H54 (cell line): Measurements from ENCODE around the gene NFIA.

Source experiments
- DNase-seq: peaks from one replicate; pipeline ENCODE4 v3.0.0; 2011; ENCODE audit warnings: low spot score, mixed read lengths; ENCODE audit not compliant: insufficient read length
- FAIRE-seq: peaks from 3 replicates; lab custom pipeline; 2011; peaks lifted over from hg19 to GRCh38; lab: Jason Lieb, UNC
- POLR2A ChIP-seq: IDR thresholded peaks from 2 replicates; pipeline ENCODE4 v1.6.1; 2011; ENCODE audit warnings: low read depth, mild to moderate bottlenecking, low read length

The NFIA gene

DNA sequence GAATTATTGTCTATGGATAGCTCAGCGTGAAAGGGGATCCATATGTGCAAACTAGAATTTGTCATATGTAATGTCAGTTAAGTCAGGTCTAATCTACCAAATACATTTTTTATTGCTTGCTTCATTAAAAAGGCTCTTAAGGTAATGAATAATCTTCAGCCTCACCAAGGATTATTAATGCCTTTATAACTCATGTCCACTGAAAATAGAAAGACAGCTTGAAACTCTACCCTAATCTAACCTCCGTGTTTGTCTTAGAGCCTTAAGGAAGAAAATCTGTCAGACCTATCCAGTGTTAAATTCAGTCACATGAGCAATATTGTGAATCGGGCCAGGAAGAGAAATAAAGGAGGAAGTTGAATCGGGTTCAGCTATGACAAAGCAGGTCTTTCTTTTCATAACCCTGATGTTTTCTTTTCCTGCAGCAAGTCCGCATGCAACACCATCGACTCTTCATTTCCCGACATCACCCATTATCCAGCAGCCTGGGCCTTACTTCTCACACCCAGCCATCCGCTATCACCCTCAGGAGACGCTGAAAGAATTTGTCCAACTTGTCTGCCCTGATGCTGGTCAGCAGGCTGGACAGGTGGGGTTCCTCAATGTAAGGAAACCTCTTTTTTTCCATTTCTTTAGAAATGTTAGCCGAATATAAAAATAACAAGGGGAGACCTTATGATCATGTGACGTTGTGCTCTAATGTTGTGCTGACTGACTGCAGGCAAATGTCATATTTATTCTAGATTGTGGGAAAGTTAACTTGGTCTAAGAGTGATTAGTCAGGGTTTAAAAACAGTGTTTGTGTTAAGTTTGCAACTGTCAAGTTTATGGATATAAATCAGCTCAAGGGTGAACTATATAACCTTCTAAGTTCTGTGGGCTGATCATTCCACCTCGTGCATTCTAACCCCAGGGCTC lies 321.6 kb downstream of the NFIA start:
- DNase-seq (no peak), FAIRE-seq (no peak)
- no peak for TF ChIP-seq POLR2A

DNA sequence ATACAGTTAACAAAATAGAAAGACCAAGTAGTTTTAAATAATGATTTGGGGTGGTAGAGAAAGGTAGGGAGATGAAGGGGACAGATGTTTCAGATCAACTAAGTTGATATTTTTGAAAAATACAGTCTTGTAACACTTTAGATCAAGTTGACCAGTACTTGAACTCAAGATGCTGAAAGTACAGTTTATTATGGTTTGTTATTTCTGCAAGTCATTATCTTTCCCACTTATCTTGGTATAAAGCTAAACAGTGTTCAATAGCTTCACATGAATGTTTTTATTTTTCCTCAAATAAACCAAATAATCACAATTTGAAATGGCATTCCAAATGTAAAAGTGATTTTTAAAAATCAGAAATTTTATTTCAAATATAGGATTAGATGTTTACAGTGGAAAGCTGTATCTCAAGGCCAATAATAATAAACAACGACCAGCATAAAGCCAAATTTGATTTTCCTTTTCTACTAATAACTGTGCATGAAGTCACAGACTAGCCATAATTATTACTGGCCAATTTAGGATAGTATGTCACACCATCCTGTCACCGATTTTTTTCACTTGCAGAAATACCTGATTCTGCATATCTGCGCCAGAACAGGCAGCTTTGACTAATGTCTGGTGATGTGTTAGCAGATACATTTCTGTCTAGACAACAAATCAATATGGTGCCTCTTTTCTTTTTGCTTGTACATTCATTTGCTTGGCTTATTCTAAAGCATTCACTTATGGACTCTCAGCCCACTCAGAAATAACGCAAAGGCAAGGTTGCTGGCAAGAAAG lies 322.4 kb downstream of the NFIA start:
- FAIRE-seq (no peak), DNase-seq (no peak)
- TF ChIP-seq POLR2A, result no peak

DNA sequence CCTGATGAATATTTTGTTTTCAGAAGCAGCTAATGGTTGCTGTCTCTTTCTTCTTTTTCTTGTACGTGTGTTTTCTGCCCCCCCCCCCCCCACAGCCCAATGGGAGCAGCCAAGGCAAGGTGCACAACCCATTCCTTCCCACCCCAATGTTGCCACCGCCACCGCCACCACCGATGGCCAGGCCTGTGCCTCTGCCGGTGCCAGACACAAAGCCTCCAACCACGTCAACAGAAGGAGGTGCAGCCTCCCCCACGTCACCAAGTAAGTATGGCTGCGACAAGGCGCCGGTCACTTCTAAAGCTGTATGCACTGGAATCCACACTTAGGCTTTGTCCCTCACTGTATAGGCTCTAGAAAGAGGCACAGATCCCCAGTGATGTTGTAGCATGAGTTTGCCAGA lies 324.1 kb downstream of the NFIA start:
- no peak for TF ChIP-seq POLR2A
- no peak for DNase-seq
- FAIRE-seq, result no peak

DNA sequence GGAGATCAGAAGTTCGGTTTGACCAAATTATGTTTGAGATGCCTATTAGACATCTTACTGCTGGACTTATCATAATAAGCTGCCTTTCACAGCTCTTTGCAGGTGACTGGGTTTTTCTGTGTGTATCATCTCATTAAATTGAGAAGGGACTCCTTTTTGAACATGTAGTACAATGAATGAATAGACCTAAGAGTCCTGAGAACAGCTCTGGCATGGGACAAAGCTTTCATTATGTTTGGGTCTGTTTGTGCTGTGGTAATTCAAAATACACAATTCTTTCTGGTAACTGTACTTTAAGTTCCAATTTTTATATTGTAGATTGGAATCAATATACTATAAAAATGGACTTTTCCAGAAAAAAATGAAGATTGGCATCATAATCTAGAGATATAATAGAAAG lies 330.2 kb downstream of the NFIA start:
- FAIRE-seq, result no peak
- no peak for DNase-seq
- no peak for TF ChIP-seq POLR2A

DNA sequence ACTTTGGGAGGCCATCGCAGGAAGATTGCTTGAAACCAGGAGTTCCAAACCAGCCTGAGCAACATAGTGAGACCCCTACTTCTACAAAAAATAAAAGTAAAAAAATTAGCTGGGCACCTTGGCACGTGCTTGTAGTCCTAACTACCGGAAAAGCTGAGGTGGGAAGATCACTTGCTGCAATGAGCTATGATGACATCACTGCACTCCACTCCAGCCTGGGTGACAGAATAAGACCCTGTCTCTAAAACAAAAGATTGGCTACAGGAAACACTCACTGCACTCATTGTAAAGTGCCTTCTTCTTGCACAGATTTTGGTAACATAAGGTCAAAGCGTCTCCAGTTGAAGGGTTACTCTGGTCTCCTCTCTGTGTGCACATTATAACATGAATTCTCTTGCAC lies 336.8 kb downstream of the NFIA start:
- DNase-seq (no peak), FAIRE-seq (no peak)
- TF ChIP-seq POLR2A, result no peak

DNA sequence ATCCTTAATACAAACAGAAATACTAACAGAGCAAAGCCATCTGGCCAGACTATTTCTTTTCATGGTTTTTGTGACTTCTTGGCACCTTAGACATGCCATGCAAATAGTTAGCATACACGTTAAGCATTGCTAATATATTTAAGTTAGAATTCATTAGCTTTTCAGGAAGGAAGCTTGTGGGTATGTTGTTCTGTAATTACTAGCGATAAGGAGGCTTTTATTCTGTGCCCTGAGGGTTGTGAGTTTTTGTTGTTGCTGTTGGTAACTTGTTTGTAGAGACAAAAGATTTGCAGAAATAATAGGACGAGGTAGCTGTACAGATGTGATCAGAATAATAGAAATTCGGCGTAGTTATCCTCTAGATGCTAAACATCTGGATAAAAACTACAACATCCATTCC lies 337.3 kb downstream of the NFIA start:
- DNase-seq (no peak), FAIRE-seq (no peak)
- TF ChIP-seq POLR2A, result no peak

DNA sequence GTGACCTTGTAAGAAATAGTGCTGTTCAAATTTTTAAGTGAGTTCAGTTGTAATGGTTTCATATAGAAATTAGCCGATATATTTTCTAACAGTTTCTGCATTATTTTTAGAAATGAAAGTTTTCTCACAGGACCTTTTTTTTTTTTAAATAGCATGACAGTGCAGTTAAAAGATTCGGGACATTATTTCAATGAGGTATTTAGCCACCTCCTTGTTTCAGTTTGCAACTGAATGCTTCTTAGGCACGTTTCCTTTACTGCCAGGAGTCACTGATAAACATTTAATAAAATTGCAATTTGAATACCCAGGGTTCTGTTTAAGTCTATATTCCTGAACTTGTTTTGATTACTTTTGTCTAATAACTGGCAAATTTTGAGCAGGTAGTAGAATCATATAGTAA lies 337.9 kb downstream of the NFIA start:
- DNase-seq (no peak), FAIRE-seq (no peak)
- no peak for TF ChIP-seq POLR2A

DNA sequence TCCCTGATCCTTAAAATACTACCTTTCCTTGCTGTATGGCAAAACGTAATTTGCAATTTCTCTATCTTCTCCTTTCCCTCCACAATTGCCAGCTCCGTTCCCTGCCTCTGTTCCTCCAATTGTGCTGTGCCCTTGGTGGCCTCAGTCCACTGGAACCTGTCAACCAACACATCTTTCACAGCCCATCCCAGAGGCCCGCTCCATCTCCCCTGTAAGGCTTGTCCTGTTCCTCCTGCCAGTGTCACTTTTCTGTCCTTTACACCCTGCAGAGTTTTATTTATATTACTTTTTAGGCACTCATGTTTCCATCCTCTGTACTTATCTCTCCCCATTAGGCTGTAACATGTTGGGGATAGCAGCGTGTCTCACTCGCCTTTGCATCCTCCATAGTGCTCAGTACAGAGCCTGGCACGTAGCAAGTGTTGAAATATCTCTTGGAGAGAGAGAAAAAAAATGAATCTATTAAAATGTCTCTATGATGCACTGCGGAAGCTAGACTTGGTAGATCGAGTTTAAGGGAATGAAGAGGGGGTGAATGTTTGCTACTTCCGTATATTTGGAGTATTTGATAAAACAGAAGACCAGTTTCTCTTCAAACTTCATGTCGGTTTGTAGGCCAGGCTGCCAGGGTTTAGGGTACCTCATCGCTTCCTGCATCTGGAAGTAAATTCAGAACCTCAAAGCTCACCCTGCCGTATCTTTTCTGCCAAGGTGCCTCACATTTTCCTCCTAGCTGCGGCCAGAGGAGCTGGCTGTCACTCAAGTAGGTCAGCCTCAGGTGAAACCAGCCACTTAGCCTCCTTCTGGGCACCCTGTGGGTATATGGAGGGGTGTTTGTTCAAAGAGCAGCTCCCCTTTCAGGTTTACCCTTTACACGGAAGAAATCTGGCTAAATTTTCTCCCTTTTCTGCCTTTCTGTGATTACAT lies 338.8 kb downstream of the NFIA start:
- TF ChIP-seq POLR2A, result no peak
- no peak for DNase-seq
- no peak for FAIRE-seq

DNA sequence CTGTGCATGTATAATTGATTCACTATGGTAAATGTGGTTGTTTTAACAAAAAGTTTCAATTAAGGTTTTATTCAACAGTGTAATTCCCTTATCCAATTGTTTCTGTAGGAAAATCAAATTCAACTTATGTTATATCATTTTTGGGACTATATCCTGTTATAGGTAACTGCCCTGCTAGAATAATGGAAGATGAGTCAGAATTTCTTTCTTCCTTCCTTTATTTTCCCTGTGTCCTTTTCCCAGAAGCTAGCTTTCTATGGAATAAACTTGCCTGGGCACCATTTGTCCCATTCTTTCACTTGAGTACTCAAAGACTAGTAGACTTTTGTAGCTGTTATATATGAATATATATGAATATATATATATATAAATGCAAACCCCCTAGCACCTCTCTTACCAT lies 341.3 kb downstream of the NFIA start:
- TF ChIP-seq POLR2A, result no peak
- FAIRE-seq (no peak), DNase-seq (no peak)

DNA sequence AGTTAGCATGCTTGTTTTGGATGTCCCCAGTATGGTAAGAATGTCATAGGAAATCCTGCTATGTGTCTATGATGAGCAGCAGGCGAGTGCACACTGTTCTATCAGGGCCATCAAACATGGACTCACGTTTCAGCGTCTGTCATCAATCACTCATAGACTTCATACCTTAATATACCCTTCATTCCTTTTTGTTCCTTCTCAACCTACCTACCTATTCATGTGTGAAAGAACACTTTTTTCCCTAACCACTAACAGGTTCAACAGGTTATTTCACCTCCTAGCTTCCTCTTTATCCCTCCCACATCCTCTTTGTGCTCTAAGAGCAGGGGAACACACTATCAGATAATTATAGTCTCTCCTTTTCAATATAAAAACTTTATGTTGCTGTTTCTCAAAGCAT lies 342.0 kb downstream of the NFIA start:
- FAIRE-seq (no peak), DNase-seq (no peak)
- no peak for TF ChIP-seq POLR2A

DNA sequence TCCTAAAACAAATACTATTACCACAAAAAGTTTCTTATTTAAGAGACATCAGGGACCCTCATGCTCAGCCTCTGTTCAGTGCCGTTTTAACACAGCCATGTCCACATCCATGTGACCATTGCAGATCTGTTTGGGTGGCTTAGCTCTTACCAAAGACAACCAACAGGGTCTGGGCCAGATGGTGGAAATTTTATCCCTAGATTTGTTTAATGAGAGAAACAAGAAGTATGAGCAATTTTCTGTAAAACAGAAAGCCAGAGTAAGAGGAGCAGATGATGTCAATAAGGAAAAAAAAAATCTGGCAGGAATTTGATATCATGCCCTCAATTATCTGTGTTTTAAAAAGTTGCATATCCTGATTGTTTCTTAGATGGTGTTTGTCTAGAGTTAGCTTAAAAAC lies 342.7 kb downstream of the NFIA start:
- DNase-seq (no peak), FAIRE-seq (no peak)
- TF ChIP-seq POLR2A, result no peak

DNA sequence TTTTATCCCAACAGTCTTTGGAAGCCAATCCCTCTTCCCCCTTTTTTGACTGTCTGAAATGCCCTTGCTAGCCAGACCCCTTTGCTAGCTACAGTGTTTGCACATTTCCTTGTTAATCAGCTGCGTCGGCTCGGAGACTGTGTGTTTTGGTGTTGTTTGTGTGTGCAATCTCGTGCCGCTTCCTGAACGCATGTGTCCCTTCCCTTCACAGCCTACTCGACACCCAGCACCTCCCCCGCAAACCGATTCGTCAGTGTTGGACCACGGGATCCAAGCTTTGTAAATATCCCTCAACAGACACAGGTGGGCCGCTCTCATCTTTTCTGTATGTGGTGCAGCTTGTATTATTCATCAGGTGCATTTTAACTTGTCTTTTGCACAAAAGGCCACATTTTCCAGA lies 343.9 kb downstream of the NFIA start:
- FAIRE-seq, result no peak
- no peak for TF ChIP-seq POLR2A

DNA sequence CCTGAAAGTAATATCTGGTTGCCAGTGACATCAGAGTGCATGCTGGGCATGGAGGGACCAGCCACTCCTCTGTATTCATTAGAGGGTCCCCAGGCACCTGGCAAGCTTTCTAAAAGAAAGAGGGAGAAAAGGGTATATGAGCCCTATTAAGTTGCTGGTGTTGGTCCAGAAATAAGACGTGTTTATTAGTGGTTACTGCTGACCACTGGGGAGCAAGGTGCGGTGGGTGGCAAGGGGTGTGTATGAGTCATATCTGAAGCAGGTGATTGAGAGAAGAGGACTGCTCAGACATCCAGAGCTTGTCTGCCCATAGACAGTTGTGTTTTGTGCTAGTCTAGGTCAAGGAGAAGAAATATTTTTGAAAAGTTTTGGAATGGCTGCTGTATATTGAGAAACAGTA lies 344.5 kb downstream of the NFIA start:
- DNase-seq, result no peak
- no peak for FAIRE-seq
- TF ChIP-seq POLR2A, result no peak

More for the DNA sequence above, 343.9 kb downstream of the NFIA start:
- DNase-seq, result no peak
